Measurements from ENCODE around the gene SEC24C. TPM values are rescaled to one million over a fixed set of nuclear protein-coding genes. Genes with fewer than 3 reads are reported as not detected.

SEC24C gene
- polyA plus RNA-seq, 1 experiment: 86.9 TPM

DNA sequence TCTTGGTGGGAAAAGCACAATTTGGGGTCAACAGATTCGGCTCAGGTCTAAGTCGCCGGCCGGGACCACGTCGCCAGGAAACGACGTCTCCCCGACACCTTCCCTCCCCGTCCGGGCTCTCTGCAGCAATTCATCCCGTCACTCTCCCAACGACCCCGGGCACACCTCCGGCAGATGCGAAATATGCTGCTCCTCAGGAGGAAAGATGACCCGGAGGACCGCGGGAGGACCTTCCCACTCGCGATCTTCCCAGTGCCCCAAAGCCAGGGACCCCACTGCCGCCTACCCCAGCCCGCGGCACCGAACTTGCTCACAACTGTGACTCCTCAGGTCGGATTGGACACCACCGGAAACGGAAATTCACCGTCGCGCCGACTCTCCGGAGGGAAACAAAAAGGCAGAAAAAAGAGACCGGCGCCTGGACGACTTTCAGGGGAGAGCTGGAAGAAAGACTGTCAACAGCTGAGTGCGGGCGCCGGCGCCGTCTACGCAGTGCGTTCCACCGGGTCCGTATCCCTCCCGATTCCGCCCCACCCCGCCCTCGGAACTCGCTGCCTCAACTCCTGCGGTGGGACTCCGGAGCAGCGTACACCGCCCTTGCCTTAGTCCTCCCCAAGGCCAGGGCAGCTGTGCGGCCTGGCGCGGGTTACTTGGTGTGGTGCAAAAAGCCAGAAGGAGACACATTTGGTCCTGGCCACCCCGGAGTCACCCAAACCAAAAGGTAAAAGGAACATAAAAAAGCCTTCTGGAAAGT is 13.8 kb upstream of the SEC24C start:
- H3K9me3 ChIP-seq (ENCODE audit: control insufficient read depth, insufficient read depth, low read length): no peaks in the 10 kb centered on the region; the same call in 1 of the 2 replicates
- ChIA-PET CTCF (no interaction called here), POLR2A (interaction anchor here (0.6 to 3.7 kb wide), 5 partner anchors 14 to 314 kb away, joined by 3 to 27 read pairs (median 3); partner anchors contain the start of genes CHCHD1 and SEC24C)
- peak overlapping the region; percentile 96 for H3K4me3 ChIP-seq (ENCODE audit: low read depth, low read length)
- peak; percentile 33 for DNase-seq (ENCODE audit: low read depth, low spot score)
- H3K27me3 ChIP-seq (ENCODE audit: control insufficient read depth, insufficient read depth, low read length): no peaks in the 10 kb centered on the region
- TF ChIP-seq, protein P1, sequence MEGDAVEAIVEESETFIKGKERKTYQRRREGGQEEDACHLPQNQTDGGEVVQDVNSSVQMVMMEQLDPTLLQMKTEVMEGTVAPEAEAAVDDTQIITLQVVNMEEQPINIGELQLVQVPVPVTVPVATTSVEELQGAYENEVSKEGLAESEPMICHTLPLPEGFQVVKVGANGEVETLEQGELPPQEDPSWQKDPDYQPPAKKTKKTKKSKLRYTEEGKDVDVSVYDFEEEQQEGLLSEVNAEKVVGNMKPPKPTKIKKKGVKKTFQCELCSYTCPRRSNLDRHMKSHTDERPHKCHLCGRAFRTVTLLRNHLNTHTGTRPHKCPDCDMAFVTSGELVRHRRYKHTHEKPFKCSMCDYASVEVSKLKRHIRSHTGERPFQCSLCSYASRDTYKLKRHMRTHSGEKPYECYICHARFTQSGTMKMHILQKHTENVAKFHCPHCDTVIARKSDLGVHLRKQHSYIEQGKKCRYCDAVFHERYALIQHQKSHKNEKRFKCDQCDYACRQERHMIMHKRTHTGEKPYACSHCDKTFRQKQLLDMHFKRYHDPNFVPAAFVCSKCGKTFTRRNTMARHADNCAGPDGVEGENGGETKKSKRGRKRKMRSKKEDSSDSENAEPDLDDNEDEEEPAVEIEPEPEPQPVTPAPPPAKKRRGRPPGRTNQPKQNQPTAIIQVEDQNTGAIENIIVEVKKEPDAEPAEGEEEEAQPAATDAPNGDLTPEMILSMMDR (IDR thresholded peaks at IDR 0.05; ENCODE audit: low read depth, low read length): no peak
- H3K27ac ChIP-seq (ENCODE audit: low read depth, low read length): peak overlapping the region; percentile 85

DNA sequence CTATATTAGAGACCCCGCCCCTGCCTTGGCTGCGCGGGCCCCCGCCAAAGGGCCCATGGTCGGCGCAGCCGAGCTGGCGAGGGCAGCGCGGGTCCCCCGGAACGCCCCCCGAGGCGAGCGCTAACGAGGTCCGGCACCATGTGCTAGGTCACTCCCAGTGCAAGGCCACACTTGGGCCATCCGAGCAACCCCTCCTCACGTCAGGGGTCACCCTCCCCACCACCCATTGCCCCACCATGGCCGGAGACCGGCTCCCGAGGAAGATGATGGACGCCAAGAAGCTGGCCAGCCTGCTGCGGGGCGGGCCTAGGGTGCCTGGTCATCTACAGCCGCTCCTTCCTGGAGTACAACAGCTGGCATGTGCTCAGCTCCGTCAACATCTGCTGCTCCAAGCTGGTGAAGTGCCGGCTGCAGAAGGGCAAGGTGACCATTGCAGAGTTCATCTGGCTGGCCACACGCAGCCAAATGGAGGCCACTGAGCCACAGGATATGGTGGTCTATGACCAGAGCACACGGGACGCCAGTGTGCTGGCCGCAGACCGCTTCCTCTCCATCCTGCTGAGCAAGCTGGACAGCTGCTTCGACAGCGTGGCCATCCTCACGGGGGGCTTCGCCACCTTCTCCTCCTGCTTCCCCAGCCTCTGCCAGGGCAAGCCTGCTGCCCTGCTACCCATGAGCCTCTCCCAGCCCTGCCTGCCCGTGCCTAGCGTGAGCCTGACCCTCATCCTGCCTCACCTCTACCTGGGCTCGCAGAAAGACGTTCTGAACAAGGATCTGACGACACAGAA is 12.4 kb upstream of the SEC24C start:
- DNase-seq (ENCODE audit: low read depth, low spot score): no peak
- TF ChIP-seq, protein P1 (IDR thresholded peaks at IDR 0.05; ENCODE audit: low read depth, low read length): no peak
- ChIA-PET POLR2A (interaction anchor here (0.5 to 3.7 kb wide), 2 partner anchors 12 to 54 kb away, joined by 5 to 27 read pairs; partner anchors contain the start of gene SEC24C), CTCF (no interaction called here)
- Histone ChIP-seq H3K9me3 (ENCODE audit: control insufficient read depth, insufficient read depth, low read length) (no peaks in the 10 kb centered on the region; the same call in 1 of the 2 replicates), H3K27ac (ENCODE audit: low read depth, low read length) (no peak overlapping the region), H3K27me3 (ENCODE audit: control insufficient read depth, insufficient read depth, low read length) (no peaks in the 10 kb centered on the region), H3K4me3 (ENCODE audit: low read depth, low read length) (no peak overlapping the region; the same call in 1 of the 2 replicates)

DNA sequence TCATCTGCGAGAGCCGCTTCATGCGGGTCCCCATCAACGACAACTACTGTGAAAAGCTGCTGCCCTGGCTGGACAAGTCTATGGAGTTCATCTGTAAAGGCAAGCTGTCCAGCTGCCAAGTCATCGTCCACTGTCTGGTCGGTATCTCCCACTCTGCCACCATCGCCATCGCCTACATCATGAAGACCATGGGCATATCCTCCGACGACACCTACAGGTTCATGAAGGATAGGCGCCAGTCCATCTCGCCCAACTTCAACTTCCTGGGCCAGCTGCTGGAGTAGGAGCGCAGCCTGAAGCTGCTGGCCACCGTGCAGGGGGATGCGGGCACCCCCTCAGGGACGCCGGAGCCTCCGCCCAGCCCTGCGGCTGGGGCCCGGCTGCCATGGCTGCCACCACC is 11.7 kb upstream of the SEC24C start:
- Histone ChIP-seq H3K9me3 (ENCODE audit: control insufficient read depth, insufficient read depth, low read length) (no peaks in the 10 kb centered on the region; the same call in 1 of the 2 replicates), H3K27me3 (ENCODE audit: control insufficient read depth, insufficient read depth, low read length) (no peaks in the 10 kb centered on the region), H3K27ac (ENCODE audit: low read depth, low read length) (no peak overlapping the region), H3K4me3 (ENCODE audit: low read depth, low read length) (no peak overlapping the region)
- TF ChIP-seq, protein P1 (IDR thresholded peaks at IDR 0.05; ENCODE audit: low read depth, low read length): no peak
- ChIA-PET POLR2A (interaction anchor here (3.7 kb wide), 1 partner anchor 12 kb away, joined by 27 read pairs; the partner anchor contains the start of gene SEC24C), CTCF (no interaction called here)
- no peak for DNase-seq (ENCODE audit: low read depth, low spot score)

DNA sequence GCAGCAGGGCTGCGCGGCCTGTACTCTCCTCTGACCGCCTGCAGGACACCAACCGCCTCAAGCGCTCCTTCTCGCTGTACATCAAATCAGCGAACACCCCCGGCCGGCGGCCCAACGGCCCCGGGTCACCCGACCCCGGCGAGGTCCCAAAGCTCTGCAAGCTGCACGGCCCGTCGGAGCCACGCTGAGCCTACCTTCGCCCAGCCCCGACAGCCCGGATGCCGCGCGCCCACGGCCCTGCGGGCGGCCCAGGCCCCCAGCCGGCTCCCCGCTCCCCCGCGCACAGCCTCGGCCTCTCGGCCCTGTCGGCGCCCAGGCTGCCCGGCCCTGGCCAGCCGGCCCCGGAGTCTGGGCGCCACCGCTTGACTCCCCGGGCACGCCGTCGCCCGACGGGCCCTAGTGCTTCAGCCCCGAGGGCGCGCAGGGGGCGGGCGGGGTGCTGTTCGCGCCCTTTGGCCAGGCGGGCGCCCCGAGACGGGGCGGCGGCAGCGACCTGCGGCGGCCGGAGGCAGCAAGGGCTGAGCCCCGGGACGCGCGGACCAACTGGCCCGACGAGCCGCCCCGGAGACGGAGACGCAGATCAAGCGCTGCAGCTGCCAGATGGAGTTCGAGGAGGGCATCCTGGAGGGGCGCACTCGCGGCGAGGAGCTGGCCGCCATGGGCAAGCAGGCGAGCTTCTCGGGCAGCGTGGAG is 11.1 kb upstream of the SEC24C start:
- no peaks in the 10 kb centered on the region for H3K27me3 ChIP-seq (ENCODE audit: control insufficient read depth, insufficient read depth, low read length)
- no peak overlapping the region for H3K4me3 ChIP-seq (ENCODE audit: low read depth, low read length)
- H3K27ac ChIP-seq (ENCODE audit: low read depth, low read length): no peak overlapping the region
- TF ChIP-seq, protein P1 (IDR thresholded peaks at IDR 0.05; ENCODE audit: low read depth, low read length): no peak
- no peak for DNase-seq (ENCODE audit: low read depth, low spot score)
- POLR2A ChIA-PET: no interaction called here
- H3K9me3 ChIP-seq (ENCODE audit: control insufficient read depth, insufficient read depth, low read length): no peaks in the 10 kb centered on the region; the same call in 1 of the 2 replicates
- CTCF ChIA-PET: no interaction called here
